ENCODE data around the gene COQ10A. TPM values are rescaled to one million over a fixed set of nuclear protein-coding genes. Genes with fewer than 3 reads are reported as not detected.
A peak's percentile ranks its signal among the peaks of the same experiment; 100 is the strongest.

Gene COQ10A
- 16.5 and 20.8 TPM in 2 replicates for total RNA-seq (2014; rRNA removed)
- 14.1 TPM for polyA plus RNA-seq (2012)

- DNase-seq (ENCODE audit: low read depth) = peak; percentile 86
Observed at GRCh38 chr12:56266693-56267442, at the start of gene COQ10A. TSS of gene COQ10A (plus strand) at chr12:56266942. CDS start at chr12:56267119, 177 bp downstream.

DNA sequence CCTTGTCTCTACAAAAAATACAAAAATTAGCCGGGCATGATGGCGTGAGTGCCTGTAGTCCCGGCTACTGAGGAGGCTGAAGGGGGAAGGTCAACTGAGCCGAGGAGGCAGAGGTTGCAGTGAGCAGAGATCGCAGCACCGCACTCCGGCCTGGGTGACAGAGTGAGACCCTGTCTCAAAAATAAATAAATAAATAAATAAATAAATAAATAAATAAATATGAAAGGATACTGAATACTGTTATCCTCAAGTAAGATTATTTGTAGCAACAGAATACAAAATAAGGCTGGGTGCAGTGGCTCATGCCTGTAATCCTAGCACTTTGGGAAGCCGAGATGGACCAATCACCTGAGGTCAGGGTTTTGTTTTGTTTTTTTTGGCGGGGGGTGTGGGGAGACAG, 46.9 kb upstream of the COQ10A start:
- DNase-seq (ENCODE audit: low read depth) = no peak

DNA sequence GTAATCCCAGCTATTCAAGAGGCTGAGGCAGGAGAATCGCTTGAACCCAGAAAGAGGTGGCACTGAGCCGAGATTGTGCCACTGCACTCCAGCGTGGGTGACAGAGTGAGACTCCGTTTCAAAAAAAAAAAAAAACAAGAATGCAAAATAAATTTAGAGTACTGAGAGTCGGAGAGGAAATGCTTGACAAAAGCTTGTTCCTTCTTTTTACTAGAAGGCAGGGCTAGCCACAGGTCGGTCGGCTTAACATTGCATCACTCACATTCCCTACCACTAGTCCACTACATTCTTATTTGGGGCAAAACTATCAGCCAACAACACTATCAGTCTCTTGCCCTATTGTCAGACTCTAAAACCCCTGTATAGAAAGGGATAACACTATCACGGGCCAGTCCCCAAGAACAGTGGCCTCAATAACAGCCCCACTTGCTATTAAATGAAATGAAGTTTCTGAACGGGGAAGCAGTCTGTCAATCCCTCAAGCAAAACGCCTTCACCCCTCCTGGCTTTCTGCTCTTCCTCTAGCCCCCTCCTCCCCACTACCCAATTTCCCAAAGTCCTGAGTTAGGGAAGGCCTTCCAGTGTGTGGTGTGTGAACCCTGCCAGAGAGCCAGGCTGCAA, 46.0 kb upstream of the COQ10A start:
- peak; percentile 45 for DNase-seq (ENCODE audit: low read depth)

DNA sequence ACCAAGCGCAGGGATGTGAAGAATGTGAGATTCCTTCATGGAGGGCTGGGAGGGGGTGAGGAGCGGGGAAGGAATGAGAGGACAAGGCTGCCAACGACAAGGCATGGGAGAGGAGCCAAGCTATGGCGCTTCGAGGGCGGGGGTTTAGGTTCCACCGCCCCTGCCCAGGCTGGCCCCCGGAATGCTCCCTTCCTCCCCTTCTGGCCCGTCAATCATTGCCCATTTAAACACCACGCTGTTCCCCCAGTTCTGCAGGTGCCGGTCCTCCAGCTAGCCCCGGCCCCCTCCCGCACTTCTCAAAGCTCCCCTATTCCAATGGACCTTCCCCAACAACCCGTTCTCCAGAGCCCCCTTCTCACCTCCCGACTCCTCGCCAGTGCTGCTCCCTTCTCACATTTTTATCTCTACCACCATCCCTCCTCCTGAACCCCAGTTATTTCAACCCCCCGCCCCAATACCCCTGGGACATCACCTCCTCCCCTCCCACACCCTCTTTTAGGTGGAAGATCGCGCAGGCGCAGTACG, 45.4 kb upstream of the COQ10A start:
- DNase-seq (ENCODE audit: low read depth) = peak; percentile 53

GRCh38 chr12:56221757-56222530, 44.8 kb upstream of the COQ10A start, which contains the start of gene RNF41:
TSS of gene RNF41 (minus strand) at chr12:56221922. CDS start at chr12:56214047, 7,875 bp downstream.
- DNase-seq (ENCODE audit: low read depth) = peak; percentile 95

- DNase-seq (ENCODE audit: low read depth) = no peak
Observed at GRCh38 chr12:56222531-56222895, 44.2 kb upstream of the COQ10A start.

GRCh38 chr12:56223571-56224101, 43.1 kb upstream of the COQ10A start:
- DNase-seq (ENCODE audit: low read depth) = no peak

DNA sequence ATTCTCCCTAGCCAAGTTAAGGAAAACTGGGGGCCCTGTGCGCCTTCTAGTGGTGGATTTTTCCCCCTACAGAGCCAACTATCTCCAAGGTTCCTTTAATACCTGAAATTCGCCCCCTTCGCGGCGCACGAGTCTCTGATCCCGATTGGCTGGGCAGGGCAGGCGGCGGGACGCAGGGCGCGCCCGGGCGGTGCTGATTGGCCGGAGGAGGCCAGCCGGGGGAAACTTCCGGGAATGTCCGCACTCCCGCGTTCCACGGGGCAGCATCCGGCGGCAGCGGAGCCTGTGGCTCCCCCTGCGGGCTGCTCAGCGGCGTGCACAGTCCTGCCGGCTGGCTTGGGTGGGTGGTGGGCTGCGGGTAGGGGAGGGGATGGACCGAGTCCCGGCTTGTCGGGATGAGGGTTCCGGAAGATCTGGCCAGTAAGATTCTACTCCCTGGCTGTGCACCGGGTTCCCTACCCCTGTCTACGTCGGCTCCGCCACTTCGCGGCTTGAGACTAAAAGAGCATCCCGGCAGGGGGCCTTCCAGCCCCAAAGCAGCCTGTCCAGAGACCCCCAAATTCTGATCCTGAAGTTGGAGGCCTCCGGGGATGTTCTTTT, 42.5 kb upstream of the COQ10A start, which contains the start of gene NABP2:
Gene NABP2 (plus strand): TSS at position 241 of the 600 bp plus-strand sequence. CDS start 515 bp downstream, outside the sequence.
- DNase-seq (ENCODE audit: low read depth) = peak; percentile 97

- no peak for DNase-seq (ENCODE audit: low read depth)
Observed at GRCh38 chr12:56224954-56225353, 41.8 kb upstream of the COQ10A start.

DNA sequence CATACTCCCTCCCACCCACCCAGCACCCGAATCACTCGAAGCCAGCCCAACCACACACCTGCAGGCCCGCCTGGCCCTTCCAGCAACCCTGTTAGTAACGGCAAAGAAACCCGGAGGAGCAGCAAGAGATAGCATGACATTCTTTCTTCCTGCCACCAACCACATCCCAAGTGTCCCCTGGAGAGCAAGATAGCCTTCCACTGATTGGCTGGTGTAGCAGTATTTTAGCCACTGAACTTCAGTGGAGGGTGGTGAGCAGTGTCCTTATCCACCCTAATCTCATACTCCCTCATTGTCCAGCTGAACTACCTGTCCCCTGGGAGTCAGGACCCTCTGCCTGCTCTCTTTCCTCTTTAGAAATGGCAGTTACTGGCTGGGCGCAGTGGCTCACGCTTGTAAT, 37.7 kb upstream of the COQ10A start:
- DNase-seq (ENCODE audit: low read depth) = no peak

DNA sequence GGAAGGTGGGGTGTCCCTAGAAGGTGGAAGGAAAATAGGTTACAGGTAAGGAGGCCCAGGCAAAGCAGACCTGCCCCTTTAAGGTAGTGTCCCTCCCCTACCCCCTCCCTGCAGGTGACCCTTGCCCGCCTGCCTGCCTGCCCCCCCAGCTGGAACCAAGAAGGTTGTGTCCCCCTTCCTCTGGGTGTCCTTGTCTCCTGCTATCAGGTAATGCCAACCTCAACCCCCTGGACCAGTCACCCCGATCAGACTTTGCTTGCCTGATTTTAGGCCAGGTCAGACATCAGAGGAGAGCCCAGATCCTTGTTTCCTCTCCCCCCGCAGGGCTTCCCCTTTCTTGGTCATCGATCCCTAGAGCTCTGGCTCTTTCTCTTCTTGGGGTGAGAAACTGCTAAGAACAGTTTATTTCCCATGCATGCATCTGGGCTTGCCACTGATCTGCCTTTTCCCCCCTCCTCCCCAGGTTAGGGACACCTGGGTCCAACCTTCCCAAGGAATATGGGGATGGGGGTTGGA, 36.8 kb upstream of the COQ10A start, which contains the start of gene SLC39A5:
Gene SLC39A5 (plus strand): TSS at position 136 of the 516 bp plus-strand sequence. CDS start 1,224 bp downstream, outside the sequence.
- no peak for DNase-seq (ENCODE audit: low read depth)

DNA sequence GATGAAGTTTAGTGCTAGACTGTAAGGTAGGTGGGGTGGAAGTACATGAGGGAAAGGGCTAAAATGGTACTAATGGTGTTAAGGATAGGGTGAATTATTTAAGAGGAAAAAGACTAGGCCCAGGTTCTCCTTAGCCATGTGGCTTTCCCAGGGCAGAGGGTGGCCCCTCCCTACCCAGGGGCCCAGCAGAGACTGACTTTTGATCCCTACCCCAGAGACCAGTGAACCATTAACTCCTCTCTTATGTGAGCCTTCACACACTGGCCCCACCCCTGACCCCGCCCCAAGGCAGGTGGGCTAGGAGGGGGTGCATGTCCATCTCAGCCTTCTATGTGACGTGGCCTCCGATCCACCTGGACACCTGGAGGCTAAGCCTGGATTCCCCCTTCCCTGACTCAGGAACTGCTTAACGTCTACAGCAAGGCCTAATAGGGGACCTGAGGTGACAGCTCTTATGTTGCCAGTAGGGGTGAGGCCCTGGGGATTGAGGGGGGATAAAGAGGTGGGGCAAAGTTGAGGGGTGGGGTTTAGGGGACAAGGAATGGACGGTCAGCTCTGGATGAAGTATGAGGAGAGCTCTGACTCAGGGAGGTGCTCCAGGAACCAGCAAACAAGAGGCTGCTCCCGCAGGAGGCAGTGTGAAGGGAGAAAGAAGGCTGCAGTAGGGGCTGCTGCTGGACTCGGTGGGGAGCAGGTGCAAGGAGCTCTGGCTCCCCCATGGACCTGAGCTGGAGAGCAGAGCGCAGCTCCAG, 36.1 kb upstream of the COQ10A start:
- no peak for DNase-seq (ENCODE audit: low read depth)

- DNase-seq (ENCODE audit: low read depth) = no peak
Observed at GRCh38 chr12:56231184-56231582, 35.6 kb upstream of the COQ10A start.

DNA sequence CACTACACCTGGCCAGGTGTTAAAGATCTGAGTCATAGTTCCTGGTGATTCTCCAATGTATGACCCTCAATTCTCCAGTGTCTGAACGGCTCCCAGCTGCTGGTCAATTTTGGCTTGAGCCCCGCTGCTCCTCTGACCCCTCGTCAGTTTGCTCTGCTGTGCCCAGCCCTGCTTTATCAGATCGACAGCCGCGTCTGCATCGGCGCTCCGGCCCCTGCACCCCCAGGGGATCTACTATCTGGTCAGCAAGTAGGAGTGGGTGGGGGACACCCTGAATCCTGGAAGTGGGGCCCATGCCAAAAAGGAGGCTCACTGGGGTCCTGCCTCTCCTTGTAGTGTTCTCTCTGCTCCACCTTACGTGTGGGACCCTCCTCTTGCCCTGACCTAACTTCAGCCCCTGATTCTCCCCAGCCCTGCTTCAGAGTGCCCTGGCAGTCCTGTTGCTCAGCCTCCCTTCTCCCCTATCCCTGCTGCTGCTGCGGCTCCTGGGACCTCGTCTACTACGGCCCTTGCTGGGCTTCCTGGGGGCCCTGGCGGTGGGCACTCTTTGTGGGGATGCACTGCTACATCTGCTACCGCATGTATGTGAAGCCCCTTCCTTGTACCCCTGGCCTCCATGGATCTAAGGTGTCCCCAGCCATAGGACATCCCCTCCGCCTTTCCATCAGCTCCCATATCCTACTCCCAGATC, 31.9 kb upstream of the COQ10A start:
- DNase-seq (ENCODE audit: low read depth) = no peak

GRCh38 chr12:56236091-56236490, 30.7 kb upstream of the COQ10A start:
- DNase-seq (ENCODE audit: low read depth) = no peak

DNA sequence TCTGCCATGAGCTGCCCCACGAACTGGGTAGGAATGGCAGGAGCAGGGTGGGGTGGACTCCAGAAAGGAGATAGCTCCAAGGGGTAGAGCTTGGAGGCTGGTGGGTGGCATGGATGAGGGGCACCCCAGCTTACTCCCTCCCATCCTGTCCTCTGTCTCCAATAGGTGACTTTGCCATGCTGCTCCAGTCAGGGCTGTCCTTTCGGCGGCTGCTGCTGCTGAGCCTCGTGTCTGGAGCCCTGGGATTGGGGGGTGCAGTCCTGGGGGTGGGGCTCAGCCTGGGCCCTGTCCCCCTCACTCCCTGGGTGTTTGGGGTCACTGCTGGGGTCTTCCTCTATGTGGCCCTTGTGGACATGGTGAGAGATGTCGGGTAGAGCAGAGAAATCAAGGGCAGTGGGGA, 29.8 kb upstream of the COQ10A start:
- no peak for DNase-seq (ENCODE audit: low read depth)

- DNase-seq (ENCODE audit: low read depth) = no peak
Observed at GRCh38 chr12:56237552-56237951, 29.2 kb upstream of the COQ10A start.

GRCh38 chr12:56241424-56242303, 25.1 kb upstream of the COQ10A start:
- no peak for DNase-seq (ENCODE audit: low read depth)

Measured in LHCN-M2 (cell line).